GM18519 (cell line): ENCODE measurements around the gene PLA2G3.

Experiments
- ATAC-seq: cut with Tn5 transposase; IDR thresholded peaks from one replicate; pipeline ENCODE4 v1.9.1; 2021; ENCODE audit warnings: mild to moderate bottlenecking, moderate library complexity; ENCODE audit not compliant: unreplicated experiment, low FRiP score

Gene PLA2G3

DNA sequence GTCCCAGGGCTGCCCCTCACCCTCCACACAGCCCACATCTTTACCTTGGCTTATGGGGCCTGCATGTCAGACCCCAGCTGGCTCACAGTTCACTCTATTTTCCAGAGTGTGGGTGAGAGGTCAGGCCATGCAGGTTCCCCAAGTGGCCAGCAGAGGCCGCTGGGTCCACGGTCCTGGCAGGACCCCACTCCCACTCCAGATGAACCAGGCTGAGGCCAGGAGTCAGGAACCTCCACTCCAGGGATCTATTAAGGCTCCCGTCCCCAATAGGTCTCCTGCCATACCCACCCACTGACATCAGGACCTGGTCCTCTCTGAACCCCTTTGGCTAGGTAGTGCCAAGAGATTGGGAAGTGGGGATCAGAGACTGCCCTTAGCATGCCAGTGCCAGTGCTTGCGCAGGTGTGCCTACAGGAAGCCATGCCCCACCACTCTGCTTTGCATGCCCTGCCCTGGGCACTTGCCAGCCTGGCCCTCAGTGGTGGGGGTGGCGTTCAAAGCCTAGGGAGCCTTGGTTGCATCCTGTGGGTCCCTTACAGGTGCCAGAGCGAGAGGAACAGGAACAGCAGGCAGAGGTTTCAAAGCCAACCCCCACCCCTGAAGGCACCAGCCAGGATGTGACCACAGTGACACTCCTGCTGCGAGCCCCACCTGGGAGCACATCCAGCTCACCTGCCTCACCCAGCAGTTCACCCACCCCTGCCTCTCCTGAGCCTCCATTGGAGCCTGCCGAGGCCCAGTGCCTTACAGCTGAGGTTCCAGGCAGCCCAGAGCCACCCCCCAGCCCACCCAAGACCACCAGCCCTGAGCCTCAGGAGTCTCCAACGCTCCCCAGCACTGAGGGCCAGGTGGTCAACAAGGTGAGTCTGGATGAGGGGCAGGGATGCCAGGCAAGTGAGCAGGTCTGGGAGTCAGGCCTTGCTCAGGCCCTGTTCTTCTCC lies 50.9 kb downstream of the PLA2G3 start:
- ATAC-seq = no peak

DNA sequence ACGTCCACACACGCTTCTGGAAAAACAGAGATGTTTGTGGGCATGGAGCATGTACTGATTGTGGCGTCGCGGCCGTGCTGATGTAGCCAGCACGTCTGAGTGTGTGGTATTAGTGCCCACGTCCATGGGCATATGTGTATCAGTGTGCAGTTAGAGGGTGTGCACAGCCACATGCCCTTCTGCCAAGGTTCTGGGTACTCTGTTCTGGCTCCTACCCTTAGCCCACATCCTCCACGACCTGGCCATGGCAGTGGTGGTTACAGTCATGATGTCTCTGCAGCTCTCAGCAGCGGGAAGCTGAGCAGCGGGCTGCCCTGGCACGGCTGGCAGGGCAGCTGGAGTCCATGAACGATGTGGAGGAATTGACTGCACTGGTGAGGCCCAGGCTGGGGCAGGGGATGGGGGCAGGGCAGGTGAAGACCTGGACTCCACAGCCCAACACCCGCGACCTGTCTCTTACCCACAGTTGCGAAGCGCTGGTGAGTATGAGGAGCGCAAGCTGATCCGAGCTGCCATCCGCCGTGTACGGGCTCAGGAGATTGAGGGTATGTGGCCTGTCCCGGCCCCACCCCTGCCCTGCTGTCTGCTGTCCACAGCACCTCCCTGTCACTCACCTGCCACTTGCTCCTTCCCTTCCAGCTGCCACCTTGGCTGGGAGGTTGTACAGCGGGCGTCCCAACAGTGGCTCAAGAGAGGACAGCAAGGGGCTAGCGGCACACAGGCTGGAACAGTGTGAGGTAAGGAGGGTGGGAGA lies 51.9 kb downstream of the PLA2G3 start:
- no peak for ATAC-seq

DNA sequence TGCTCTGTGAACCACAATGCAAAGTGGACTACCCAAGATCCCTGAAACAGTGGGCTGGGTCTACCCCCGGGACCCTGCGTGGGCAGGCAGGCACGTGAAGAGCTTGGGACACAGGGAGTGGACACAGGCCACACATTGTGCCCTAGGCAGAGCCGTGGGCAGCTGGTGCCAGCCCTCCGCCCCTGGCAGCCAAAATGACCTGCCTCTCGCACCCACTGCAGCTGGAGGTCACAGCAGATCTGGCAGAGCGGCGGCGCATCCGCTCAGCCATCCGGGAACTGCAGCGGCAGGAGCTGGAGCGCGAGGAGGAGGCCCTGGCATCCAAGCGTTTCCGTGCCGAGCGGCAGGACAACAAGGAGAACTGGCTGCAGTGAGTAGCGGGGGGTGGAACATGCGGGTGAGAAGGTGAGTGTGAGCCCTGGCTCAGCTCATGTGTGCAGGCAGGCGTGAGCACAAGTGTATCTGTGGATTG lies 52.5 kb downstream of the PLA2G3 start:
- ATAC-seq = no peak

DNA sequence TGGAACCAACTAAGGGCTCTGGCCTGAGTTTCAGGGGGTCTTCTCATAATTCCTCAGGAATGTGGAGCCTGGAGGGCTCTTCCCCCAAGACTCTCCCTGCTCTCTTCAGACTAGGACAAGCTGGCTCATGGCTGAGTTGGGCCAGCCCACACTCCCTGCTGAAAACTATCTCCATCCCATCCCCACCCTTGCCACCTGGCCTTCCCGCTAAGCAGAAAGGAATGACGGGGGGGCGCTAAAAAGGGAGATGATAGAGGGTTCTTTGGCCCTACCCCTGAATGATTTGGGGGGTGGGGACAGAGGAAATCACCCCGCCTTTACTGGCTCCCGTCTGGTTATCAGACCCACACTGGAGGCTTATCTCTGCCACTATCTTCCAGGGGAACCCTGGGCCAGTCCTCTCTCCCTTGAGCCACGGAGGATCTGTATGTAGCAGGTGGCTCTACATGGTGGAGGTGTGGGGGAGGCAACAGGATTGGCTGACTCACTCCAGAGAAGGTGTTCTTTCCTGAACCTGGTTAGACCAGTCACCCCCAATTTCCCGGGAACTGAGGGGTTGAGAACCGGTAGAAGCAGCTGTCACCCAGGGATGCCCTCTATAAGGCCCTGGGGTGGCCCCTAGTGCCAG lies 53.5 kb downstream of the PLA2G3 start:
- no peak for ATAC-seq

DNA sequence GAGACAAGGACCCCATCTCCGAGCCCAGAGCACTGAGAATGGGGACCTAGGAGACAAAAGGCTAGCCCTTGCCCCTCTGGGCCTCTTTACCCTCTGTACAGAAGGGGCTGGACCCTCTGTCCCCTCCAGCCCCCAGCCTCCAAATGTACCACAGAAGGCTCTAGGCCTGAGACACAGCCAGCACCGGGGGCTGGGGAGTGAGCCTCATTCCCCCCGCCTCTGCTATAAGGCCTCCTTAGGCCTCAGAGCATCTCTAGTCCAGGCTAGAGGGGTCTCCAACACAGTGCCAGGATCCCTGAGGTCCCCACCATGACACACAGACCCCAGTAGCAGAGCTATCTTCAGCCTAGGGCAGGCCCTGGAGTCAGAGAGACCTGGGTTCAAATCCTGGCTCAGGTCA lies 54.4 kb downstream of the PLA2G3 start:
- ATAC-seq = no peak

DNA sequence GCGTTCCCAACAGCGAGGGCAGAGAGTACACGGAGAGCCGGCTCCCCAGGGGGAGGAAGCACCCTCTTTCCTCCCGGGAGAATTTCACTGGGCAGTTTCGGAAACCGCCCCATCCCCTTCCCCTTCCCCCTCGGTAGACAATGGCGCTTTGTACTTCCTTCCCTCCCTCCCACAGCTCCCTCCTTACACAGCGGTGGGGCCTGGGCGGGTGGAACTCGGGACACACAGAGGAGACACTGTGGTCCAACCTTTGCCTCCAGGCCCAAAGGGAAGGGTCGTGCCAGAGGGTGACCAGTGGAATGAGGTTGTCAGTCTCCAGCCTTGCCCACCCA lies 54.8 kb downstream of the PLA2G3 start:
- ATAC-seq = no peak

DNA sequence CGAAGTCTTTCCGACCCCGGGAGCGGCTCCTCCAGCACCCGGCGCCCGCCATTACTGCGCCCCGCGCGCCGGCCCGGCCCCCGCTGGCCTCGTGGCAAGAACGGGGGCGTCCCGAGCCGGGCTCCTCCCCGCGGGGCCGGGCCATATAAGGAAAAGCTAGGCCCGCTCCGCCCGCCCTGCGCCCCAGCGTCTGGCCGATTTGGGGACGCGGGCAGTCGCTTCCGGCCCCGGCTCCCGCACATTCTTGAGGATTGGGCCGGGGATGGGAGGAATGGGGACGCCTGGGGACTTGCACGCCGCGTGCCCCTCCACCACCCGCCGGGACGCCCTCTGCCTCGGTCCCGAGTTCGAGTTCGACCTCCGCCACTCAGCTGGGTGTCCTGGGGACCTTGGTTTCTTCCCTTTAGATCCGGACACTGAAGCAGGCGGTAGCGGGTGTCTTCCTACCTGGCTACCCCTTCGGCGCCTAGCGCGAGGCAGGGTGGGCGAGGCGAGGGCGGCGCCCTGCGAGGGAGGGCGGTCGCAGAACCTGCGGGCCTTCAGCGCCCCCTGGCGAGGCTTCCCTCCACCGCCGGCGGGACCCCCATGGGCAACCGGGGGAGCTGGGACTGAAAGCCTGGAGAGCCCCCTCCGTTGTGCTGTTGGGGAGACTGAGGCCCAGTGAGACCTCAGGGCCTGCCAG lies 55.4 kb downstream of the PLA2G3 start:
- ATAC-seq = no peak
